NB4 (cell line): ENCODE data around the gene KISS1R.
A peak's percentile ranks its signal among the peaks of the same experiment; 100 is the strongest.

ENCODE experiments used
- DNase-seq: peaks from one replicate; pipeline ENCODE4 v3.0.0; 2010; ENCODE audit warnings: low read depth
- H3K4me3 ChIP-seq: one replicate; pipeline ENCODE4 v1.5.1; 2011; ENCODE audit warnings: mild to moderate bottlenecking, low read depth, low read length, moderate library complexity
- MAX ChIP-seq: IDR thresholded peaks from 2 replicates; pipeline ENCODE4 v1.6.1; 2011; ENCODE audit warnings: low read depth, low read length
- MYC ChIP-seq: IDR thresholded peaks from 2 replicates; pipeline ENCODE4 v1.6.1; 2011; ENCODE audit warnings: low read depth, low read length
- POLR2A ChIP-seq: IDR thresholded peaks from 2 replicates; pipeline ENCODE4 v1.6.1; 2011; ENCODE audit warnings: mild to moderate bottlenecking; ENCODE audit not compliant: insufficient read length; ENCODE audit errors: extremely low read depth
- TF ChIP-seq, protein P1 (sequence below): IDR thresholded peaks from one replicate; pipeline ENCODE4 v1.5.1; 2012; ENCODE audit warnings: low read depth, low read length

KISS1R gene

GRCh38 chr19:958967-959855, 42.1 kb downstream of the KISS1R start:
- no peak for TF ChIP-seq MYC
- TF ChIP-seq MAX, result no peak
- TF ChIP-seq POLR2A, result no peak
- TF ChIP-seq, protein P1, sequence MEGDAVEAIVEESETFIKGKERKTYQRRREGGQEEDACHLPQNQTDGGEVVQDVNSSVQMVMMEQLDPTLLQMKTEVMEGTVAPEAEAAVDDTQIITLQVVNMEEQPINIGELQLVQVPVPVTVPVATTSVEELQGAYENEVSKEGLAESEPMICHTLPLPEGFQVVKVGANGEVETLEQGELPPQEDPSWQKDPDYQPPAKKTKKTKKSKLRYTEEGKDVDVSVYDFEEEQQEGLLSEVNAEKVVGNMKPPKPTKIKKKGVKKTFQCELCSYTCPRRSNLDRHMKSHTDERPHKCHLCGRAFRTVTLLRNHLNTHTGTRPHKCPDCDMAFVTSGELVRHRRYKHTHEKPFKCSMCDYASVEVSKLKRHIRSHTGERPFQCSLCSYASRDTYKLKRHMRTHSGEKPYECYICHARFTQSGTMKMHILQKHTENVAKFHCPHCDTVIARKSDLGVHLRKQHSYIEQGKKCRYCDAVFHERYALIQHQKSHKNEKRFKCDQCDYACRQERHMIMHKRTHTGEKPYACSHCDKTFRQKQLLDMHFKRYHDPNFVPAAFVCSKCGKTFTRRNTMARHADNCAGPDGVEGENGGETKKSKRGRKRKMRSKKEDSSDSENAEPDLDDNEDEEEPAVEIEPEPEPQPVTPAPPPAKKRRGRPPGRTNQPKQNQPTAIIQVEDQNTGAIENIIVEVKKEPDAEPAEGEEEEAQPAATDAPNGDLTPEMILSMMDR, result no peak
- H3K4me3 ChIP-seq, result no peak overlapping the region
- peak; percentile 88 for DNase-seq

DNA sequence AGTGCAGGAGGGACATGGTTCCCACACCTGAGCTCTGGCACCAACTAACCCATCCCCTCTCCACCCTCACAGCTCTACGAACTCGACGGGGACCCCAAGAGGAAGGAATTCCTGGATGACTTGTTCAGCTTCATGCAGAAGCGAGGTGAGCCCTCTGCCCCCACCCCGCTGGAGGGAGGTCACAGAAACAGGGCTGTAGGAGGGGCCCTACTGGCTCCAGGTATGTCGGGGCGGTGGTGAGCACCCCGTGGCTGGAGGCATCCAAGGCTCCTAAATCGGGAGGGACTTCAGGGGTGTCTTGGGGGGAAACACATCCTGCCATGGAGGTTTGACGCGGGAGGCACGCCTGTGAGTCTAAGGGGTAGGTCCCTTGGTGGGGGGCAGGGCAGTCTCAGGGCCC, 42.9 kb downstream of the KISS1R start:
- no peak overlapping the region for H3K4me3 ChIP-seq
- no peak for DNase-seq
- TF ChIP-seq MAX (no peak), MYC (no peak), POLR2A (no peak)
- TF ChIP-seq, protein P1, result no peak

- H3K4me3 ChIP-seq, result no peak overlapping the region
- DNase-seq, result no peak
- no peak for TF ChIP-seq MAX
- TF ChIP-seq POLR2A, result no peak
- TF ChIP-seq, protein P1, result no peak
- no peak for TF ChIP-seq MYC
Measured at GRCh38 chr19:960601-960938, 43.4 kb downstream of the KISS1R start.

DNA sequence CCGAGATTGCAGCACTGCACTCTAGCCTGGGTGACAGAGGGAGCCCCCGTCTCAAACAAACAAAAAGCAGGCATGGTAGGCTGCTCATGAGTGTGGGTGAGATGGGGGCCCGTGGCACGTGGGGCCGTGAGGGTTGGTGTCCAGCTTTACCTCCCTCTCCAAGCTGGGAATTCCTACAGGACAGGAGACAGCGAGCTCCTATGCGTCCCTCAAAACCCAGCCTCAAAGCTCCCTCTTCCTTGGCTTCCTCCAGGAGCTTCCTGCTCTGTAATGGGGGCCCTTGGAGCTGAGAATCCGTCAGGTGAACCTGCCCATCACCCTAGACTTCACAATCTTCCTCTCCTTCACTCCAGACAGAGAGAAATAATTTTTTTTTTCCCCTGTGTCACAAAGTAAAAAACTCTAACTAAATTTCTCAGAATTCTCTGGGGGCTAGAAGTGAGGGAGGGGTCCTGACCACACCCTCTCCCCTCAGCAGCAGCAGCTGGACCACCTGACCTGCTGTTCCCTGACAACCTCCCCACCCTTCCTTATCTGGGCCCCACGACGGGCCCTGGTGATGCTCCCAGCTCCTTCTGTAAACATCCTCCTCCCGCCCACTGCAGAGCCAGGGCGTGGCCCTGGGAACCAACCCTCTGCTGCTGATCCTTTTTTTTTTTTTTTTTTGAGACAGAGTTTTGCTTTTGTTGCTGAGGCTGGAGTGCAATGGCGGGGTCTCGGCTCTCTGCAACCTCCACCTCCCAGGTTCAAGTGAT, 44.9 kb downstream of the KISS1R start:
- H3K4me3 ChIP-seq, result no peak overlapping the region
- no peak for DNase-seq
- TF ChIP-seq, protein P1, result no peak
- TF ChIP-seq POLR2A, result no peak
- TF ChIP-seq MYC, result no peak
- TF ChIP-seq MAX, result no peak

DNA sequence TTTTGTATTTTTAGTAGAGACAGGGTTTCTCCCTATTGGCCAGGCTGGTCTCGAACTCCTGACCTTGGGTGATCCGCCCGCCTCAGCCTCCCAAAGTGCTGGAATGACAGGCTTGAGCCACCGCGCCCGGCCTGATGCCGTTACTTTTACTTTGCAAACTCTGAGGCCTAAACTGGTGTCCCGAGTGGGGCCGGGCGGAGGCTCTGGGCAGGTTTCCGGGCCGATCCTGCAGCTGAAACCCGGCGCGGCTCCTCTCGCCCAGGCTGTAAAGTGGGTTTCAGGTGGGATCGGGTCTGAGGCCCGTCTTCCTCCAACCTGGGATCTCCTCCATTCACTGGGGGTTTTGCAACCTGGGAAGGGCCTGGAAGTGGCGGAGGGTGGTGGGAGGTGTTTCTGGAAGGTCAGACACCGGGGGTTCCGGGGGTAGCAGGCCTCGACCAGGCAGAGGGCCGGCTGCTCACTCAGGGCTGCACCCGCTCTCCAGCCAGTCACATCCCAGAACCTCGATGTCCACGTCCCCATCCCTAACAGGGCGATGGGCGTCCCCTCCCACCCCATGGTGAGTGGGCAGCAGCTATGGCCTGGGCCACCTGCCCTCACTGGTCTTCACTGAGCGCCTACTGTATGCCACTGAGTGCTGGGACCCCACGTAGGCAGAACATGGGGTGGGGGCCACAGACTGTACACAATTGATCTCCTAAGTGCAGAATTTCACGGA, 45.7 kb downstream of the KISS1R start:
- TF ChIP-seq MYC (no peak), MAX (no peak), POLR2A (no peak)
- TF ChIP-seq, protein P1, result no peak
- no peak for DNase-seq
- no peak overlapping the region for H3K4me3 ChIP-seq
